NCI-H1417 treated with DMSO at 0.1 percent for 48 hours (cell line): ENCODE results near the gene CTH.
A peak's percentile ranks its signal among the peaks of the same experiment; 100 is the strongest.
"Not testable (repeated sequence)": the region's sequence is repeated elsewhere in the genome, so short reads cannot be mapped to it uniquely, and the experiment has no call there.

Source experiments
- DNase-seq: peaks from one replicate; lab custom pipeline; 2025; lab: John Stamatoyannopoulos, UW

CTH gene

GRCh38 chr1:70409136-70409535 lies 1.9 kb upstream of the CTH start:
- DNase-seq = no peak

DNA sequence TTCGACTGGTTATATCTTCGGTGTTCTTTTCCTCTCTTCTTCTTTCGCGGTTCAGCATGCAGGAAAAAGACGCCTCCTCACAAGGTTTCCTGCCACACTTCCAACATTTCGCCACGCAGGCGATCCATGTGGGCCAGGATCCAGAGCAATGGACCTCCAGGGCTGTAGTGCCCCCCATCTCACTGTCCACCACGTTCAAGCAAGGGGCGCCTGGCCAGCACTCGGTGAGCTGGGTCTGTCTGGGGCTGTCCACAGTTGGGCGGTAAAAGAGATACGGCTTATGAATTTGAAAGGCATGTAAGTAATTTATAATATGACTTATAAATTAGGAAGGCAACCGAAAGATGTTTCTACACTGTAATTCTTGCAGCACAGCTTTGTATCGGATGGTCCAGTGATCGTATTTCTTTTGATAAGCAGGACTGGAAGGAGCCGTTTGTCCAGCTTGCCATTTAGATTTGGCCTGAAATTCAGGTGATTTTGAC lies 334 bp downstream of the CTH start:
- peak; percentile 35 for DNase-seq

DNA sequence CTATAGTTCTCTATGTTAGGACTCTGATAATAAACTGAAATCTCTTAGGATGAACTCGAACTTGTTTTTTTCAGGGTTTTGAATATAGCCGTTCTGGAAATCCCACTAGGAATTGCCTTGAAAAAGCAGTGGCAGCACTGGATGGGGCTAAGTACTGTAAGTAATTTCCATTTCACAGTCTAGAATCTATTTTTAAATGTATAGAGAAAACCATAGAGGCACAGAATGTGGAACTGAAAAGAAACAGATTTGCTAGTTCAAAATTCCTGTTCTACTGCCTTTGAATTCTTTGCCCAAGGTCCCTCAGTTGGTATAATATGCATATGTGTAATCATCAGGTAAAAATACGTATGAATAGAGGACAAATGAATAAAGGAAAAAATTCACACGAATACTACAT lies 4.8 kb downstream of the CTH start:
- DNase-seq = no peak

DNA sequence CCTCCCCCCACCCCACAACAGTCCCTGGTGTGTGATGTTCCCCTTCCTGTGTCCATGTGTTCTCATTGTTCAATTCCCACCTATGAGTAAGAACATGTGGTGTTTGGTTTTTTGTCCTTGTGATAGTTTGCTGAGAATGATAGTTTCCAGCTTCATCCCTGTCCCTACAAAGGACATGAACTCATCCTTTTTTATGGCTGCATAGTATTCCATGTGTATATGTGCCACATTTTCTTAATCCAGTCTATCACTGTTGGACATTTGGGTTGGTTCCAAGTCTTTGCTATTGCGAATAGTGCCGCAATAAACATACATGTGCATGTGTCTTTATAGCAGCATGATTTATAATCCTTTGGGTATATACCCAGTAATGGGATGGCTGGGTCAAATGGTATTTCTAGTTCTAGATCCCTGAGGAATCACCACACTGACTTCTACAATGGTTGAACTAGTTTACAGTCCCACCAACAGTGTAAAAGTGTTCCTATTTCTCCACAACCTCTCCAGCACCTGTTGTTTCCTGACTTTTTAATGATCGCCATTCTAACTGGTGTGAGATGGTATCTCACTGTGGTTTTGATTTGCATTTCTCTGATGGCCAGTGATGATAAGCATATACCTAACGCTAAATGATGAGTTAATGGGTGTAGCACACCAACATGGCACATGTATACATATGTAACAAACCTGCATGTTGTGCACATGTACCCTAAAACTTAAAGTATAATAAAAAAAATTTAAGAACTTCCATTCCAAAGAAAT lies 8.1 kb downstream of the CTH start:
- DNase-seq = not testable (repeated sequence)

- DNase-seq = no peak
These were observed 9.3 kb downstream of the CTH start for GRCh38 chr1:70420320-70420719.

DNA sequence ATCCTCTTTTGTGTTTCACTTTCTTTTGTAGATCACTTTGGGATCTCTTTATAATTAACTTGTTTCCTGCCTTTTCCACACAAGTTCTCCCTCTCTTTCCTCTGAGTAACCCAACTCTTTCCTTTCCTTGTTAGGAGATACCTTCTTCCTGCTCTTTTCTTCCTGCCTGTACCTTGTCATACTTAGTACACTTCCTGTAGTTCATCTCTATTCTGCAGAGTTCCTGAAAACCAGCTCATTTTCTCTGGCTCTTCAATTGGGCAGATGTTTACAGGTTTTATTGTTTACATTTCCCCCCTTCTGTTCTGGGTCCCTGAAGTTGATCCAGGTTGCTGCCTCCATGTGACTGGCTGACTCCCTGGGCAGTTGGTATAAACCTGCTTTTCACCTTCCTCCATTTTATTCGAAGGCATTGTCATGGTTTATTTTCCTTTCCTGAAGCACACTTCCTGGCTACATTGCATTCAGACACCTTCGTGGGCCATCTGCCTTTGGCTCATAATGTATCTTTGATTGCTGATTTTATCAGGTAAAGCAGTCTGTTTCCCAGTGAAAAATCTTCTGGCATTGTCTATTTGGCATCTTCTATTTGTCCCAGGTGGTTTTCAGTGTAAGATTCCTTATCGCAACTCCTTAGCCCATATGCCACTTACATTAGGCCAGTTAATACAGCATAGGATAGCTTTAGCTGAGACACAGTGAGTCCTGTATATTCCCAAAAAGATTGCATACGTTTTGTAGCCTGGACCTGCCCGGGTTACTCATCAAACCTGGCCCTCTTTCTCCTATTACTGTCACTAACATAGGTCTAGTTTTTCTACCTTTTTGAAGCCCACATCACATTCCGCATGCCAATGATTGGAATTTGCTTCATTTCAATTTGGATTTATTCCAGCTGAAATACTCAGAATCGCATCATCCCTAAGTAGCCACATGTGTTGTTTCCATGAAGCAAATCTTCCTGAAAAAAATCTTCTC lies 15.4 kb downstream of the CTH start:
- no peak for DNase-seq

DNA sequence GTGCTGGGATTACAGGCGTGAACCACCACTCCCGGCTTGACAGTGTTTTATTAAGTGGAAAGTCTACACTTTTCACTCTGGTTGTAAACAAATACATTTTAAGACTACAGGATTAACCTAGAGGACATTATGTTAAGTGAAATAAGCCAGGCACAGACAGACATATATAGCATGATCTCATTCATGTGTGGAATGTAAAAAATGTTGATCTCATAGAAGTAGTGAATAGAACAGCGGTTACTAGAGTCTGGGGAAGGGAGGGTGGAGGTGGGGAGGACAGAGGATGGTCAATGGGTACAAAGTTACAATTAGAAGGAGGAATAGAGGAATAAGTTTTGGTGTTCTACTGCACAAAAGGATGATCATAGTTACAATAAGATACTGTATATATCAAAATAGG lies 16.9 kb downstream of the CTH start:
- DNase-seq = no peak

- no peak for DNase-seq
These were observed 18.2 kb downstream of the CTH start for GRCh38 chr1:70429219-70429618.

DNA sequence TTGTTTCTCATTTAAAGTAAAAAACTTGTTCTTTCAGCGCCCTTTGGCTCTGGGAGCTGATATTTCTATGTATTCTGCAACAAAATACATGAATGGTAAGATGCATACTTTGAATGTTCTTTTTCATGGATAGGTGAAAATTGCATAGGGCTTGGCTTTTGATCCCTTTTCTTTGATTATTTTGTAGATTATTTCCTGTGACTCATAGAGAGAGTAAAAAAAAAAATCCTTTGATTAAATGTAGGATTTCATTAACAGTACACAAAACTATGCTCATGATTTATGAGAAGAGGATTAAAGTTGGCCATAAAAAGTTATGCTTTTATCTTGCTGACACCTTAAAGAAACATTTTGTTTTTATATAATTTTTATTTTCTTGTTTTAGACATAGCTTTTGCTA lies 18.7 kb downstream of the CTH start:
- DNase-seq = no peak

DNA sequence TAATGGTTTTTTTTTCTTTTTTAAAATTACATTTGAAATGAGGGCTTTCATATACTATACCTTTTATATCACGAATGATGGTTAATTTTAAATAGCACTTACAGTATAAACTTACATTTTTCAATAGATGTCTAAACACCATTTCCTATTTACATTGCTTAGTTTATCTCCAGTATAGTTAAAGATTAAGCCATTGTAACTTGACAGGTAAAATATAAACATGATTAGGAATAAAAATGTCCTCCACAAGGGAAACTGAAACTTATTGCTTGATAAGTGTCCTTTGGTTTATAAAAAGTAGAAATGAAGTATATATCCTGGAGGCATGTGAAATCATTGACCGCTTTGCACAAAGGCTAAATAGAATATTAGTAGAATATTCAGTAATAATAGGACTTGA lies 20.2 kb downstream of the CTH start:
- DNase-seq = no peak

DNA sequence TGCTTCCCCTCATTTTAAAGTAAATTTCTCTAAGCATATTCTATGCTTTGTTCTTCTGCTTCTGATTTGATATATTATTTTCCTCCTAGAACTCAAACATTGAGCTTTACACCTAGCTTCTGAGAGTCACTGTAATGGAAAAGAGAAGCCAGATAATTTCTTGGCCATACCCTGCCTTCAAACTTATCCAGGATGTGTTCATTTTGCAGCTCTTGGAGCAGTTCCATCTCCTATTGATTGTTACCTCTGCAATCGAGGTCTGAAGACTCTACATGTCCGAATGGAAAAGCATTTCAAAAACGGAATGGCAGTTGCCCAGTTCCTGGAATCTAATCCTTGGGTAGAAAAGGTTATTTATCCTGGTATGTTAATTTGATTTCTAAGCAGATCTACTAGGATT lies 20.8 kb downstream of the CTH start:
- DNase-seq = no peak

DNA sequence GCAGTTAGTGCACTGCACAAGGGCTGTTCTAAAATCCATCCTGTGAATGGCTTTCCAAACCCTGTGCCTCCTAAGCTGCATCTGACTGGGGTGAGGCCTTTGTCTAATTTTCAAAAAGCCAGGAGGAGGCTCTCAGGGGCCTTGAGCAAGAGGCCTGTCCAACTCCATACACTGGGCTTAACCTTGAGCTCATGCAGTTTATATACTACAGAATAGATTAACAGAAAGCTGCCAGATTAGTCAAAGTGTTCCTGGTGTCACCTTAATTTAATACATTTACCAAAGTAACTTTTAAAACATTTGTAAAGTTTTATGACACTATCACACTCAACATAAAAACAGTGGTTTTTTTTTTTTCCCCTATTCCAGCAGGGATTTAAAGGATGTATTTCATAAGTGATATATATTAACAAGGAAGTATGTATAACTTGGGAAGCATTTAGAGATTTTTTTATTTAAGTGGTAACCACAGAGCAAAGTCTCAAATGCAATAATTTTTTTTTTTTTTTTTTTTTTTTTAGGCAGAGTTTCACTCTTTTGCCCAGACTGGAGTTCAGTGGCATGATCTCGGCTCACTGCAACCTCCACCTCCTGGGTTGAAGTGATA lies 23.3 kb downstream of the CTH start:
- no peak for DNase-seq

- no peak for DNase-seq
These were observed 25.7 kb downstream of the CTH start for GRCh38 chr1:70436622-70437251.

GRCh38 chr1:70438529-70438928 lies 27.5 kb downstream of the CTH start:
- no peak for DNase-seq

DNA sequence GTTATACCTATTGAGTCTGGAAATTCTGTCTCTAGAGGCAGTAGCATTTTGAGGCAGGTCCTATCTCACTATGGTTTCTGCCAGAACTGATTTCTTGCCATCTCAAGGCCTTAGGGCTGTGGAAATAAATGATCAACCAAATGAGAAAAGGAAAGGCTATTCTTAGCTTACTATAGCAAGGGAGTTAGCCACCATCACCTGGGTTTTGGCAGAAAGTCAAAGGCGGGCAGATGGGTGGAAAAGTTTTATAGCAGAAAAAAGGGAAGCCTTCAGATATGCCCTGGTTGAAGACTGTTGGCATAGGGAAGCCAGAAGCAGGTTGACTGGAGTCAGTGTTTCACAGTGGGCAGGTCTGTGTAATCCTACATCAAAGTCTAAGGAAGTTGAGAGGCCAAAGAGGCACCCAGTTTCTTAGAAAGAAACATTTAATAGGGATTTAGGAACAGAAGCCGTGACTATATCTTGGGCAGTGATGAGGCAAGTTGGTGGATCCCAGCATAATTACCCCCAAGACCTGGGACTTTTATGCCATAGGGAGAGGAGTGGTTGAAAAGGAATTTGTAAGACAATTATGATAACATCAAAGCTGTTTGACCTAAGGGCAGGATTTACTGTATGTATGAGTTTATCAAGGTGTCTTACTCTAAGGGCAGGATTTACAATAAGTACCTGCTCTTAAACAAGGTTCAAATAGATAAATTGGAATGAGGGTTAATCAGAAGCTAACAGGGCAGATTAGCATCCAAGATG lies 29.7 kb downstream of the CTH start:
- DNase-seq = no peak

DNA sequence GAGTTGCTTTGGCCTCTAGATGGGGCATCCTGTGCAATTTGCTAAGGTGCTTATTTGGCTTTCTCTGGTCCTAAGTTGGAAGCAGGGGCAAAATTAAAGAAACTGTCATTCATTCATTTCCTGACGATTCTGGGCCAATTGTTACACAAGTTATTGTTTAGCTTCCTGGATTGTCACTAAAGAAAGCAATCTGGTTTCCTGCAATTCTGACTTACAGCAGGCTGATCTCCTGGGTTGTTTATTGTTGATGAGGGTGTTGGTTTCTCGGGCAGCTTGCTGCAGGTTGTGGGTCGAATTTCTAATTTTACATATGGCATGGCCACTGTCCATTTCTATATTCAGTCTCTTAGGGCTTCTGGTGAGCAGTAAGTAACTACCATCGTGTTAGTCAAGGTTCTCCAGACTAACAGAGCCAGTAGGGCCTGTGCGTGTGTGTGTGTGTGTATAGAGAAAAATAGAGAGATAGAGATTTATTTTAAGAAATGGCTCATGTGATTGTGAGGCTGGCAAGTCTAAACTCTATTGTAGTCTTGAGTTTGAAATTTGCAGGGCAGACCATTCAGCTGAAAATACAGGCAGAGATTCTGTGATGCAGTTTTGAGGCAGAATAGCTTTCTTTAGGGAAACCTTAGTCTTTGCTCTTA lies 30.4 kb downstream of the CTH start:
- no peak for DNase-seq

- DNase-seq = no peak
These were observed 31.4 kb downstream of the CTH start for GRCh38 chr1:70442490-70442889.

DNA sequence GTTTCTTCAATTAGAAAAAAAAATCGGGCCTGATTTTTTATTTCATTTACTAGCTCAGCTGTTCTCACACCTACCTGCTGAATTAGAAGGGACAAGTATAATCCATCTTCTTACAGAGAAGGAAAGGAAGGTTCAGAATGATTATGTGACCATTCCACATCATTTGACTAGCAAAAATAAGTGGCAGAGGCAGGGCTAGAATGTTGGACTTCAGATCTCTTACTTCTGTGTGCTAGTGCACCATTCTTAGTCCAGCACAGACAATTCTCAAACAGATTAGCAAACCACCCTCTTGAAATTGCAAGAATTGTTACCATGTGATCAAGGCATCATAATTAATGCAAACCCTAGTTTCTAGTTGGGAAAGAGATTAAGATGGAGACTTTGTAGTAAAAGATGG lies 32.7 kb downstream of the CTH start:
- no peak for DNase-seq

DNA sequence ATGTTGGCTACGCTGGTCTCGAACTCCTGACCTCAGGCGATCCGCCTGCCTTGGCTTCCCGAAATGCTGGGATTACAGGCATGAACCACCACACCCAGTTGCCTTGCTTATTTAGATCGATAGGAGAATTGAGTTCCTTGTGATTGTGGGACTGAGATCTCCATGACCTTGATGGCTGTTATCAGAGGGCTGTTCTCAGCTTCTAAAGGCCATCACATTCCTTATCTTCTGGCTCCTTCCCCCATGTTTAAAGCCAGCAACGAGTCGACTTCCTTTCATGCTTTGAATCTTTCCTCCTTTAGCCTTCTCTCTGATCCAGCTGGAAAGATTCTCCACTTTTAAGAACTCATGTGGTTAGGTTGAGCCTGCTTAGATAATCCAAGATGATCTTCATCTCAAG lies 38.0 kb downstream of the CTH start:
- DNase-seq = no peak

GRCh38 chr1:70452164-70452939 lies 41.3 kb downstream of the CTH start:
- not testable (repeated sequence) for DNase-seq
